ENCODE data around the gene C20orf202.

- TF ChIP-seq CTCF (conservative IDR thresholded peaks at IDR 0.05) = no peak
- no peak for TF ChIP-seq ZFX (IDR thresholded peaks at IDR 0.05)
These were observed 16.8 kb upstream of the C20orf202 start for GRCh38 chr20:1186367-1186991.
